CD1c-positive myeloid dendritic cell (primary cell): Measurements from ENCODE around the gene KASH5.

Source experiments
- DNase-seq: peaks from one replicate; pipeline ENCODE4 v3.0.0-alpha.2; 2016; ENCODE audit errors: extremely low spot score

KASH5 gene

DNA sequence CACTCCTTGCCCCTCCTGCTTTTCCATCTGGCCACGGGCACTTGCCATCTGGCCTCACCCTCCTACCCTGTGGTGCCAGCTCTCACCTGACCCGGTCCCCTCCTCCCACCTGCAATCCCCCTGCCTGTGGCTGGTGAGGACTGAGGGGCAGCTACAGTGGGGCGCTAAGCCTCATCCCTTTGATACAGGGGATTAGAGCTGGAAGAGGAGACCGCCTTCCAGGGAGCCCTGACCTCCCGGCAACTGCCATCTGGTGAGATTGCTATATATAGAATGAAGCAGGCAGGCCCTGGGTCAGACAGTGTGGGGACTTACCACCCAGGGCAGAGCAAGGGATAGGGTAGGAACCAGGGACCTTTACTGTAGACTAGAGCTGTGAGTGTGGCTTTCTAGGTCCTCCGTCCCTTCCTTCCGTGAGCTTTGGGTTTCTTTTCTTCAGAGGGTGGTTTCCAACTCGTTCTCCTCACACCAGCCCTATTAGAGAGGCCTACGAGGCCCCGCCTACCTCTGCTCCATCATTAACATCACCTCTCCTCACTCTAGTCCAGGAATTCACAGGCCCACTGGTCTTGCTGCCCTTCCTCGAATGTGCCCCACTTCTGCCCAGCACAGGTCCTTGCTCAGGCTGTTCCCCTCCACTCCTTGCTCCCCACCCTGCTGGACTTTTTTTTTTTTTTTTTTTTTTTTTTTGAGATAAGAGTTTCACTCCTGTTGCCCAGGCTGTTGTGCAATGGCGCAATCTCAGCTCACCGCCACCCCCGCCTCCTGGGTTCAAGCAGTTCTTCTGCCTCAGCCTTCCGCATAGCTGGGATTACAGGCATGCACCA lies 7.7 kb downstream of the KASH5 start:
- no peak for DNase-seq

DNA sequence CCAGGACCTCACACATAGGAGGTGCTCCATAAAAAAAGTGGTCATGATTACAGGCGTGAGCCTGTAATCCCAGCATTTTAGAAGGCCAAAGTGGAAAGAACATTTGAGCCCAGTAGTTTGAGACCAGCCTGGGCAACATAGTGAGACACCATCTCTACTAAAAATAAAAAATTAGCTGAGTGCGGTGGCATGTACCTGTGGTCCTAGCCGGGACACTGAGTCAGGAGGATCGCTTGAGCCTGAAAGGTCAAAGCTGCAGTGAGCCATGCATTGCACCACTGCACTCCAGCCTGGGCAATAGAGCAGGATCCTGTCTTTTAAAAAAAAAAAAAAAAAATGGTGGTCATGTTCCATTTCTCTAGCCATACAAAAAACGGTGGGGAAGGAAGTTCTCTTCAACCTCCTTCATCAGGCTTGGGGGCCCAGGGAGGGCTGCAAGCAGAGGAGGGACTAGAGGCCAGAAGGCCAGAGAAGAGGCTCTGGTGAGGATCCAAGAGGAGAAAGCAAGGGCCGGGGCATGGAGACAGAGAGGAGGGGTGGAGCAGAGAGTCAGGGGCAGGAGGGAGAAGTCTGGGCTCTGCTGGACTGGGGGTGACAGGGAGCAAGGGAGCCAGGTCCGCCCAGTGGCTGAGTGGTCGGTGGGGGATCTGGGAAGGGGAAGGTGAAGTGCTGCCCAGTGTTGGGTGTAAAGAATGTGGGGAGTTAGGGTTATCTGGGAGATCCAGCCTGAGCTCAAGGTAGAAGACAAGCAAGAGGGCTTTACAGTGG lies 8.9 kb downstream of the KASH5 start:
- no peak for DNase-seq

DNA sequence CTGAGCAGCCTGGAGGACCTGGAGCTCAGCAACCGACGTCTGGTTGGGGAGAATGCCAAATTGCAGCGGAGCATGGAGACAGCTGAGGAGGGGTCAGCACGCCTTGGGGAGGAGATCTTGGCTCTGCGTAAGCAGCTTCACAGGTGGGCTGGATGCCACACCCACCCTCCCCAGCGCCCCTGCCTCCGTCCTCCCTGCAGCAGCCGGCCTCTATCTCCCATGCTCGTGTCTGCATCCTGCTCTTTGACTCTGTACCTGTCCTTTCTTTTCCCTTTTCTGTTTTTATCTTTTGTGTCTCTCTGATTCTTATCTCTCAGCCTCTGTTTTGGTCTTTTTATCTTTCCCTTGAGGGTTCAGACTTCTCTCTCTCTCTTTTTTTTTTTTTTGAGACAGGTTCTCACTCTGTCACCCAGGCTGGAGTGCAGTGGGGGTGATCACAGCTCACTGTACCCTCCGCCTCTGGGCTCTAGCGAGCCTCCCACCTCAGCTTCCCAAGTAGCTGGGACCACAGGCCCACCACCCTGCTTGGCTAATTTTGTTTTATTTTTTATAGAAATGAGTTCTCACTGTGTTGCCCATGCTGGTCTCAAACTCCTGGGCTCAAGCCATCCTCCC lies 10.1 kb downstream of the KASH5 start:
- DNase-seq = no peak

DNA sequence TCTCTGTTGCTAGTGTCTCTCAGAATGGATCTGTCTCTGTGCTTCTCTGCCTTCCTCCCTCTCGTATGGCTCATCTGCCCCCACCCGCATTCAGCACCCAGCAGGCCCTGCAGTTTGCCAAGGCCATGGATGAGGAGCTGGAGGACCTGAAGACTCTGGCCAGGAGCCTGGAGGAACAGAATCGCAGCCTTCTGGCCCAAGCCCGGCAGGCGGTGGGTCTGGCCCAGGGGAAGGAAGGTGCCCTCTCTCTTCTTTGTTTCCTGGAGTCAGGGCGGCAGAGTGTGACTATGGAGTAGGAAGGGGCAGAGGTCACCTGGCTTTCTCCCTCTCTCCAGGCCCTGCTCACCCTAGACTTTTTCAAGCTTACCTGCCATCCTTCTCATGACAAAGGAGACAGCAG lies 10.9 kb downstream of the KASH5 start:
- DNase-seq = no peak

DNA sequence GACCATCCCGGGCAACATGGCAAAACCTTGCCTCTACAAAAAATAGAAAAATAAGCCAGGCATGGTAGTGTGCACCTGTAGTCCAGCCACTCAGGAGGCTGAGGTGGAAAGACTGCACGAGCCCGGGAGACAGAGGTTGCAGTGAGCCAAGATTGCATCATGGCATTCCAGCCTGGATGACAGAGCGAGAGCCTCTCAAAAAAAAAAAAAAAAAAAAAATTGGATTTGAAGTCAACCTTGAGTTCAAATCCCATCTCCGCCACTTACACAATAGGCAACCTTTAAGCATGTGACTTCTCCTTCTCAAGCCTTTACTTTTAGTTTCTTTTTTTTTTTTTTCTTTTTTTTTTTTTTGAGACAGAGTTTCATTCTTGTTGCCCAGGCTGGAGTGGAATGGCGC lies 12.0 kb downstream of the KASH5 start:
- DNase-seq = no peak

DNA sequence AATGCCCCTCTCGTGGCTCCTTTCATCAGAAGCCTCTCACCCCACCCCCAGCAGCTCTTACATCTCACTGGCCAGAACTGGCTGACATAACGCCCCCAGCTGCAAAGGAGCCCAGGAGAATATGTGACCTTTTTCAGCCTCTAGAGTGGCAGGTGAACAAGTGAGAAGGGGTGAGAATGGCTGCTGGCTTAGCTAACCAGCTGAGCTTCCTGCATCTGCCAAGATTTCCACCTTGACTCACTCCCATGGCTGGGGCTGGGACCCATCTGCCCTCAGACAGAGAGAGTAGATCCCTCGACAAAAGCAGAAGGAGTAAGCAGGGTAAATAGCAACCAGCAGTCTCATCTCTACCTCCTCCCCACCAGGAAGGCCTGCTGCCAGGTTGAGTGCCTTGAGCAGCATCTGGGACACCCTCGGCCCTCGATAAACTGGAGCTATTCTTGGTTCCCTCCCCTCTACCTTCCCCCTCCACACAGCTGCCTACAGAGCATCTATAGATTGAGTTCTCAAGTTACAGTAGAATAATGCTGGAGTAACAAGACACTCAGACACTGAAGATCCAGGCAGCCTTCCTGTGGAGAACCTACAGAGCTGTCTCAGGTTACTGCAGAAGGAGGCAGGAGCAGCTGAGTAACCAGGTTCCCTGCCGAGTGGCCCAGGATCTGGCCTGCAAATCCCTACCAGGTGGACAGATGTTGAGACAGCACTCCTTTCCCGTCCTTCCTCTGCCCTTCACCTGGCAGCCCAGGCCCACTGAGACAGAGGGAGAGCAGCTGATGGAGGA lies 15.5 kb downstream of the KASH5 start:
- no peak for DNase-seq

DNA sequence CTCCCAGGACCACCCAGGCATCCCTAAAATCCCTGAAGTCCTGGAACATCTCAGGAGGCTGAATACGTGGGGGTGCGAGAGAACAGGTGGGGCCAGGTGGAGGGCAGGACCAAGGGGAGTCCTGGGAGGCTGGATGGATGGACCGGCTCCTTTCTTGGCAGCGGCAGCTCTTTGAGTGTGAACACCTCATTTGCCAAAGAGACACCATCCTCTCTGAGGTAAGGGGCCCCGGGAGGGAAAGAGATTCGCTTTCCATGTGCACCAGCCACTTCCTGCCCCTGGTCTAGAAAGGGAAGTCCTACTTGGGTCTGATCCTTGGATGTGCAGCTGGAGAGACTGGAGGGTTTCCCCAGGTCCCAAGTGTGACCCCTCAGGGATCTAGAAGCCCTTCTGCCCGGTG lies 19.0 kb downstream of the KASH5 start:
- no peak for DNase-seq

DNA sequence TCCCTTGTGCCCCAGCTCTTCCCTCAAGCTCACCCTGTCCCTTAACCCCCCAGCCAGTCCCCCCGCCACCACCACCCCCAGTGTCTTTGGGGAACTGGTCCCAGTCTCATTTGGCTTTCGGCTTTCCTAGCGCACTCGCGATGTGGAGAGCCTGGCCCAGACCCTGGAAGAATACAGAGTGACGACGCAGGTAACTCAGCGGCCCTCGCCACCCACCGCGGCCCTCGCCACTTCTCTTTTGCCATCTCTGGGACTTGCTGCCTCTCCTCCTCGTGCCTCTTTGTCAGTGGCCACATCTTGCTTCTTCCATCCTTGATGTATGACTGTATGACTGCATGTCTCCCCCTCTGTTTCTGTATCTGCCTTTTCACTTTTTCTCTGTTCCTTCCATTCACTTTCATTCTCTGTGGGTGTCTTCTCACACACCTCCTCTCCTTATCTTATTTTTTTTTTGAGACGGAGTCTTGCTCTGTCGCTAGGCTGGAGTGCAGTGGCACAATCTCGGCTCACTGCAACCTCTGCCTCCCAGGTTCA lies 19.5 kb downstream of the KASH5 start:
- DNase-seq = no peak

DNA sequence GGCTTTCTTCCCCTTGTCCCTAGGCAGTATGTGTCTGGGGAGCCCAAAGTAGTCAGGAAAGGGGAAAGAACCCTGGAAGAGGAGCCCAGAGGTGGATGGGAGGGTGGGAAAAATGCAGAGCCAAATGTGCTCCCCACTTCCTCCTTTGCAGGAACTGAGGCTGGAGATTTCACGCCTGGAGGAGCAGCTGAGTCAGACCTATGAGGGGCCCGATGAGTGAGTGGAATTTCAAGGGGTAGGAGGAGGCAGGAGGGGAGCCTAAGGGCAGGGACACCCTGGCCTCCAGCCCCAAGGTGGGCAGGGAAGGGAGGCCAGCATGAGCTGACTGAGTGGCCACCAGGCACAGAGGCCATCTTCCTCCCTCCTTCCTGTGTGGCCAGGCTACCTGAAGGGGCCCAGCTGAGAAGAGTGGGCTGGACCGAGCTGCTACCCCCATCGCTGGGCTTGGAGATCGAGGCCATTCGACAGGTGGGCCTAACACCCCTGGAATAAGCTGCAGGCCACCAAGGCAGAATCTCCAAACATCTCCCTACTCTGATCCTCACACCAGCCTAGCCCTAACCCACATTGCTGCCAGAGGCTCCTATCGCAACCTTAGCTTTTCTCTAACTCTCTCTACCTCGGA lies 20.9 kb downstream of the KASH5 start:
- DNase-seq = no peak

DNA sequence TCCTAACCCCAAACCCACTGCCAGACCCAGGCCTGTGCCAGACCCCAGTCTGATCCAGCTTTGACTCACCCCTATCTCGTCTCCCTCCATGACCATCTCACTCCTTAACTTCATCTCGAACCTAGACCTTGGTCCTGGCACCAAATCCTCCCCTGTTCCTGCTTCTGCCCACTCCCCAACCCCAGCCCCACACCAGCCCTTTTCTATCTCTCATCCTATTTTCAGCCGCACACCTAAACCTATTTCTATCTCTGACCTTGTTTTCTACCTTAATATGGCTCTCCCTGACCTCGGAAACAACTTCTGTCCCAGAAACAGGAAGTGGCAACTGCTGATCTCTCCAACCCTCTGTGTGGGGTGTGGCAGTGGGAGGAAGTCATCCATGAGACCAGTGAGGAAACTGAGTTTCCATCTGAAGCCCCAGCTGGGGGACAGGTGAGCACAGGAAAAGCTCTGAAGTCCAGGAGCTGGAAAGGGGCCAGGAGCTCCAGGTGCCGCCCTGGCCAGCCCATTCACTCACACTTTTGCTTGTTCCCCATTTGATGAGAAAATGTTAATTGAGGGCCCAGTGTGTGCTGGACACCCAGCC lies 21.5 kb downstream of the KASH5 start:
- DNase-seq = peak; percentile 79

DNA sequence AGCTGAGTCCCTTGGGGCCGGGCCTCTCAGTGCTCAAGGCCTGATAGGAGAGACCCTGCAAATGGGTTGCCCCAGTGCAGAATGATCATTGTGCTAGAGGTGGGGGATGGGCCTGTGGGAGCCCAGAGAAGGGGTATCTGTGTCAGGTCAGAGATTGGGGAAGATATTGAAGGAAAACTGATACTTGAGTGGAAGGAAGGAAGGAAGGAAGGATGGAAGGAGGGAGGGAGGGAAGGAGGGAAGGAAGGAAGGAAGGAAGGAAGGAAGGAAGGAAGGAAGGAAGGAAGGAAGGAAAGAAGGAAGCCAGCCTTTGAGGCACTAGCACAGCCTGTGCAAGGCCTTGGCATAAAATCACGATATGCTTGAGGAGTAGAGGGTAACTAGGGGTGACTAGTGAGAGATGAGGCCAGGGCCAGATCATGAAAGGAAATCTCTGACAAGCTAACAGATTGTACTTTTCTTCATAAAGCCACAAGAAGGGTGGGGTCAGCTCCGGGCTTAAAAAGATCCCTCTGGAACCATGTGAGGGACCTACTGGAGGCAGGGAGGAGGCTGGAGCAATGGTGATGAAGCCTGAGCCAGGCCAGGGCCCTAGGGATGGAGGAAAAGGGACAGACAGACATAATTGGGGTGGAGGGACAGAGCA lies 23.8 kb downstream of the KASH5 start:
- no peak for DNase-seq

DNA sequence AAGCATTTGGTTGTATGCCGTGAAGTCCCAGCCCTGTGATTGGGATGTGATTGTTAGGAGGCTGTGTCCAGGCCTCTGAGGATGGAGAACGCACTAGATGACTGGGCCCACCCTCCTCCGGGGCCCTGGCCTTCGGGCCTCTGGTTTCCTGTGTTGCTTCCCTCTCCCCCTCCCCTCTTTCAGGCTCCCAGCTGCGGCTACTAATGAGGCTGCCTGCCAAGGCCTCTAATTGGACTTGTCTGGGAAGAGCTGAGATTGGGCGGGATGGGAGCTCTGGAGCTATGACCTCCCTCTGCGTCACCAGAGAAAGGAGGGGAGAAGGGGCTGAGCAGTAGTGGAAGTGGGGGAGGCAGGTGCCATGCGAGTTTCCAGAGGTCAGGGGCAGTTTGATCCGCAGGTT lies 25.3 kb downstream of the KASH5 start:
- DNase-seq = no peak

DNA sequence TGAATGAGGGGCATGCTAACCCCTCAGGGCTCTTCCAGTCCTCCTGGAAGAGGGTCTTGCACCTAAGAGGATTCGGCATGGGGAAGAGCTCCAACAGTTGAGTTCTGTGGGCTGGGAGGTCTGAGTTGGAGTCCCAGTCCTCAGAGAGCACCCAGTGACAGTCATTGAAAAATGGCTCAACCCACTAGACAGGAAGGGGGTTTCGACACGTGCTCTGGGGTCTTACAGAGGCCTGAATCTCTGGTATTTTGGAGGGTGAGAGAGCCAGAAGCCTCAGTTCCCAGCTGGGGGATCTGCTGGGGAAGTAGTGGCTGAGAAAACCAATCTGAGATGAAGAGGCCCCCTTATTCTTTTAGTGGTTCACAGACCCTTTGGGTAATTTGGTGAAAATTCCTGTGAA lies 26.2 kb downstream of the KASH5 start:
- no peak for DNase-seq

DNA sequence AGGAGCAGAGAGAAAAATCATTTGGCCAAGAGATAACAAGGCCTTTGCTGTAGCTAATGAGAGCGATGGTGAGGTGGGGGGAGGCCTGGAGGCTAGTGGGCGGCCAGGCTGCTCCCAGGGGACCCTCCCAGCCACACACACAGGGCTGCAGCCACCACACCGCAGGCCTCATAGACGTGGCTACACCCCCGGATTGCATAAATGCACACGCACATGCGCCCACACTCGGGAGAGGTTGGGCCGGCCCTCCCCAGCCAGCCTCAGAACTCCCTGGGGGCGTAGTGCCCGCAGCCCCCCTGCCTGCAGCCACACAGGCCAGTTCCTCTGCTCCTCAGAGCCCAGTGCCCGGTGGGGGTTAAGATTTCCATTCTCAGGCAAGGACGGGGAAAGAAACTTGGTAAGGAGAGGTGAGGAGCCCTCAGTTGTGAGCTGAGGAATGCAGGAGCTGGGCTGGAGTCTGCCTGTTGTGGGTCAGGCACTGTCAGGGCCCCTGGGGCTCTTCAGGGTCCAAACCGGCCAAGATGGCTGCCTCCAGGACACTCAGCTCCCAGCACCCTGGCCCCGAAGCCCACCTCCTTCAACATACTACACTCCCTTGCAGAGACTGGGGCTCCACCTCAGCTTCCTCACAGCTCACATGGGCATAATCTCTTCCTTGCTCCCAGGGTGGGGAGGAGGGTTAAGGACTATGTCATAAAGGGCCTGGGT lies 27.2 kb downstream of the KASH5 start:
- peak; percentile 57 for DNase-seq

DNA sequence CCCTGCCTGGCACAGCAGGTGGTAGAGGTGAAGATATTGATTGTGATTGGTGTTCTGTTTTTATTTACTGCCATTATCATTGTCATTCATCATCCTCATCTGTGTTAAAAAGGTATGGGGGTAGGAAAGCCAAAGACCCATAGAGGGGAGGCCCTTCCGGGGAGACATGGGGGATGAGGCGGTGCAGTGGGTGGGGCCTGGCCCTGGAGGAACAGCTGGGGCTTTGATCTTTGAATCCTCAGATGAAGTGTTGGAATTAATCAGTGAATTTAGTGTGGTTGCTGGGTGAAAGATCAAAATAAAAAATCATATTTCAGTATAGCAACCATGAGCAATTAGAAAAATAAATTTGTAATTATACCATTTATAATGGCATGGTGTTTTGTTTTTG lies 27.8 kb downstream of the KASH5 start:
- DNase-seq = no peak

DNA sequence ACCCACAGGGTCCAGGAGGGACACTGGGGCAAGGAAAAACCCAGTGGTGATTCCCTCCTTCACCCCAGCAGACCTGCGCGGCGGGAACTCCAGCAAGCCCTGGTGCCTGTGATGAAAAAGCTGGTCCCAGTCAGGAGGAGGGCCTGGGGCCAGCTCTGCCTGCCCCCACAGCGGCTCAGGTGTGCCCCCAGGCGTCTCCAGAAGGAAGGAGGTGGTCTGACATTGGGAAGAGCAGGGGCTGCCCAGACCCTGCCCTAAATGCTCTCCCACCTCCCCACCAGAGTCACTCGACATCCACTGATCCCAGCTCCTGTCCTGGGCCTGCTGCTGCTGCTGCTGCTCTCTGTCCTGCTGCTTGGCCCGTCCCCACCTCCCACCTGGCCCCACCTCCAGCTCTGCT lies 29.0 kb downstream of the KASH5 start:
- DNase-seq = no peak

DNA sequence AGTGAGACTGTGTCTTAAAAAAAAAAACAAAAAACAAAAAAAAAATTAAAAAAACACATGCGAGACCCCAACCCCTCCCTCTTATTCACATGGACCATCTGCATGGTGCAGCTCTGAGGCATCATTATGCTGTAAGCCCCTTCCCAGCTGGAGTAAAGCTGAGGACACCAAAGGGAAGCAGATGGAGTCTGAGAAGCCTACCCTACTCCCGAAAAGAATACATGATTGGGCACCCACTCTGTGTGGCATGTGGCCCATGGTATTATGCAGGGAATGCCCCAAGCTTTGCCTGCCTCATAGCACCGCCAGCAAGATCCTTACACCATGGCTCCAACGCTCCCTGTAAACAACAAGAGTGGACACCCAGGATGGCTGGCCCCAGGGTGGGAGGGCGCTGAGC lies 30.5 kb downstream of the KASH5 start:
- no peak for DNase-seq

DNA sequence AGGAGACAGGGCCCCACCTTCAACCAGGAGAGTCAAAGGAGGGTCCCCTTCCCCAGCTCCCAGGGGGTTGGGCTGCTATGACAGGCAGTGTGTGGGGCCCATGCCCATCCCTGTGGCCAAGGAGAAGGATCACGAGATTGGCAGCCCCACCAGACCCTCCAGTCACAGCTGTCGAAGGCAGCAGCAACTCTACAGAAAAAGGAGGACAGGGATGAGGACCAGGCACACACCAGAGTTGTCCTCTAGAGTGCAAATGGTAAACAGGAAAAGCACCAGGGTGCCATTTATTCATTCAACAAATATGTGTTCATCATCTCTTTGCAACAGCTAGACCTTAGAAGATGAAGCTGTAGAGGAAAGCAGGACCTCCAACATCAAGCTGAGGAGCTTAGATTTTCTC lies 31.1 kb downstream of the KASH5 start:
- DNase-seq = no peak

DNA sequence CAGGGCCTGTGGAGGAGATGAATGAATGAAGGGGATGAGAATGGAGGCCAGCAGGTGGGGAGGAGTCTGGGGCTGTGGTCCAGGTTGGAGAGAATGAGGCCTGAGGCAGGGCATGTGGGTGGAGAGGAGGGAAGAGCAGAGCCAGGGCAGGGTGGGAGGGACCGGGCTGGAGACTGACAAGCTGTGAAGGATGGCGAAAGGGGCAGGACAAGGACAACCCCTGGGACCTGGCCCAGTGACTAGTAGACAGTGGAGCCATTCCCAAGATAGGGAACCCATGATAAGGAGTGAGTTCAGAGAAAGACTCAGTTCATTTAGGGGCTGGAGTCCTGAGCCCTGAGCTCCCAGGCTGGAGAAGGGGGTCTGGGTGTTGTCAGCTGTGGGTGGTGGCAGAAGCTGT lies 32.2 kb downstream of the KASH5 start:
- DNase-seq = no peak
